Panc1 (cell line): ENCODE measurements around the gene DSCAML1. TPM values are rescaled to one million over a fixed set of nuclear protein-coding genes. Genes with fewer than 3 reads are reported as not detected.

Experiments used
- ATAC-seq: fragments of 200-7000 bp; cut with Tn5 transposase; 2 replicates; pipeline ENCODE4 v1.9.1; 2020; ENCODE audit warnings: mild to moderate bottlenecking, moderate library complexity
- BruUV-seq: library from RNA; stranded (reverse); fragments of 400-500 nt; replicated peaks from 2 replicates; lab custom pipeline; 2021; lab: Mats Ljungman, UMichigan
- CTCF ChIA-PET: fragments of 300-600 bp; sonication (Branson Sonifier 250); formaldehyde crosslinking; loops from one replicate; lab custom pipeline; 2022; ENCODE audit warnings: antibody characterized with exemption; lab: Charles Lee
- POLR2A ChIA-PET: fragments of 300-600 bp; sonication (Branson Sonifier 250); formaldehyde crosslinking; loops from one replicate; lab custom pipeline; 2022; ENCODE audit warnings: antibody characterized with exemption; lab: Charles Lee
- DNase-seq: peaks from one replicate; pipeline ENCODE4 v3.0.0-alpha.2; 2010; ENCODE audit warnings: low read depth, low spot score
- H3K27ac ChIP-seq: 2 replicates; pipeline ENCODE4 v1.5.1; 2011; ENCODE audit warnings: mild to moderate bottlenecking, low read length, inconsistent platforms
- H3K27me3 ChIP-seq: fragments of 200-500 bp; sonication (Bioruptor generic); 2 replicates; pipeline ENCODE4 v1.6.0; 2014; ENCODE audit warnings: low read length, inconsistent platforms; ENCODE audit not compliant: control insufficient read depth, insufficient read depth
- H3K36me3 ChIP-seq: fragments of 200-500 bp; sonication (Bioruptor generic); 2 replicates; pipeline ENCODE4 v1.5.1; 2014; ENCODE audit warnings: inconsistent platforms, mild to moderate bottlenecking, low read length, moderate library complexity; ENCODE audit not compliant: control insufficient read depth, insufficient read depth
- H3K4me1 ChIP-seq: 2 replicates; pipeline ENCODE4 v1.5.1; 2011; ENCODE audit warnings: inconsistent platforms, mild to moderate bottlenecking, low read length, moderate library complexity; ENCODE audit not compliant: control insufficient read depth, insufficient read depth
- H3K4me3 ChIP-seq, 2 experiments: 2 replicates each; pipeline ENCODE4 v1.5.1; 2011 to 2012; ENCODE audit warnings: low read depth in 2 of 2, low read length in 2 of 2, mild to moderate bottlenecking in 2 of 2, inconsistent platforms in 1 of 2, moderate library complexity in 1 of 2
- H3K9me3 ChIP-seq: fragments of 200-500 bp; sonication (Bioruptor generic); 2 replicates; pipeline ENCODE4 v1.5.1; 2014; ENCODE audit warnings: low read depth, mild to moderate bottlenecking, inconsistent platforms, low read length, moderate library complexity; ENCODE audit not compliant: control insufficient read depth, insufficient read depth
- CTCF ChIP-seq: fragments of 450-650 bp; IDR thresholded peaks from 2 replicates; pipeline ENCODE4 v1.5.1; 2017; ENCODE audit warnings: mild to moderate bottlenecking
- POLR2AphosphoS5 ChIP-seq: IDR thresholded peaks from 2 replicates; pipeline ENCODE4 v1.6.1; 2012; ENCODE audit warnings: mild to moderate bottlenecking, low read depth, low read length, moderate library complexity
- REST ChIP-seq, 2 experiments: IDR thresholded peaks; 2 replicates each; pipeline ENCODE4 v1.6.1; 2011 to 2012; ENCODE audit warnings: low read depth in 2 of 2, control low read depth in 1 of 2, low read length in 1 of 2, mild to moderate bottlenecking in 1 of 2, moderate library complexity in 1 of 2; ENCODE audit not compliant: insufficient read depth in 1 of 2
- SIN3A ChIP-seq: IDR thresholded peaks from 2 replicates; pipeline ENCODE4 v1.6.1; 2012; ENCODE audit warnings: low read depth, mild to moderate bottlenecking, low read length, moderate library complexity, borderline replicate concordance; ENCODE audit not compliant: insufficient read depth
- TCF7L2 ChIP-seq: IDR thresholded peaks from 2 replicates; pipeline ENCODE4 v1.6.1; 2011; ENCODE audit warnings: mild to moderate bottlenecking, low read depth, low read length, inconsistent platforms
- in situ Hi-C: cut with HindIII; loops from 2 replicates; pipeline ENCODE4 v1.10.0; 2016; ENCODE audit warnings: low sequenced_read_pairs, low pct_unique_long_range_greater_than_20kb
- intact Hi-C: fragments of 100-400 bp; cut with micrococcal nuclease; formaldehyde crosslinking; loops from one replicate; pipeline ENCODE4 v1.10.0; 2022; ENCODE audit not compliant: unreplicated experiment
- total RNA-seq: library from RNA; stranded (reverse); gene quantifications from one replicate; pipeline ENCODE4 v1.2.1, GENCODE V29; 2021; ENCODE audit not compliant: unreplicated experiment

DSCAML1 gene
- total RNA-seq, 1 experiment from 2014 or later, result 1.6 TPM

- H3K4me1 ChIP-seq, result no peaks in the 10 kb centered on the region
- H3K4me3 ChIP-seq, result no peak overlapping the region
- ATAC-seq (no peak), DNase-seq (no peak)
- H3K9me3 ChIP-seq, result no peaks in the 10 kb centered on the region
- intact Hi-C loops (no loop called here), in situ Hi-C loops (no loop called here)
- POLR2A ChIA-PET, result no interaction called here
- no TSS peak for BruUV-seq
- no peaks in the 10 kb centered on the region for H3K27me3 ChIP-seq
- no peaks in the 10 kb centered on the region for H3K36me3 ChIP-seq
- no peak overlapping the region for H3K27ac ChIP-seq
- CTCF ChIA-PET, result no interaction called here
- TF ChIP-seq SIN3A (no peak), POLR2AphosphoS5 (no peak), CTCF (no peak), REST (IDR thresholded peaks at IDR 0.05; ENCODE audit: insufficient read depth in 1 of 2, low read depth in 2 of 2, low read length in 1 of 2) (no peak), TCF7L2 (no peak)
These were observed 167.9 kb downstream of the DSCAML1 start for GRCh38 chr11:117629146-117629545.

DNA sequence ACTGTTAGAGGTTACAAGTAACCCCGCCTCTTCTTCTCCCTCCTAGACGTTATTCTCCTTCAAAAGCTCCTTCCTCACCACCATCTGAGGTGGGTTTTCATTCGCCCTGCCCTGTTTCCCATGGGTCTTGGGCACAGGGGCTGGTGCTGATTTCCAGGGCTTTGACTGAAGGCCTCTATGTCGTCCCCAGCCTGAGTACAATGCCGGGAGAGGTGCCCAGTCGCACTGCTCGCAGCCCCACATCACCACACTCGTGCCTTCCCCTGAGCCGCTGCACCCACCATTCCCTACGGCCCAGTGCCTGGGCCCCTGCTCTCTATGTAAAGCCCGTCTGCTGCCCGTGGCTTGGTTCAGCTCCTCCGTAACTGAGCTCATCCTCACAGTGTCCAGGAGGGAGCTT is 169.8 kb downstream of the DSCAML1 start:
- POLR2A ChIA-PET, result no interaction called here
- no TSS peak for BruUV-seq
- CTCF ChIA-PET, result no interaction called here
- H3K9me3 ChIP-seq, result no peaks in the 10 kb centered on the region
- no peaks in the 10 kb centered on the region for H3K36me3 ChIP-seq
- DNase-seq (no peak), ATAC-seq (no peak)
- intact Hi-C loops, result no loop called here
- no peak overlapping the region for H3K4me3 ChIP-seq
- H3K27me3 ChIP-seq, result no peaks in the 10 kb centered on the region
- no peak overlapping the region for H3K27ac ChIP-seq
- in situ Hi-C loops, result no loop called here
- no peak for TF ChIP-seq POLR2AphosphoS5
- no peak for TF ChIP-seq CTCF
- TF ChIP-seq SIN3A, result no peak
- TF ChIP-seq TCF7L2, result no peak
- no peak for TF ChIP-seq REST (IDR thresholded peaks at IDR 0.05; ENCODE audit: insufficient read depth in 1 of 2, low read depth in 2 of 2, low read length in 1 of 2)
- no peaks in the 10 kb centered on the region for H3K4me1 ChIP-seq
